GM21526 (cell line): Measurements from ENCODE around the gene BDP1.
"Not testable (repeated sequence)": the region's sequence is repeated elsewhere in the genome, so short reads cannot be mapped to it uniquely, and the experiment has no call there.

Source experiments
- ATAC-seq: cut with Tn5 transposase; IDR thresholded peaks from one replicate; pipeline ENCODE4 v1.9.1; 2021; ENCODE audit warnings: moderate library complexity; ENCODE audit not compliant: unreplicated experiment, low FRiP score

BDP1 gene

GRCh38 chr5:71569748-71570509, 114.5 kb downstream of the BDP1 start:
- no peak for ATAC-seq

- not testable (repeated sequence) for ATAC-seq
Measured at GRCh38 chr5:71571811-71572210, 116.4 kb downstream of the BDP1 start.

DNA sequence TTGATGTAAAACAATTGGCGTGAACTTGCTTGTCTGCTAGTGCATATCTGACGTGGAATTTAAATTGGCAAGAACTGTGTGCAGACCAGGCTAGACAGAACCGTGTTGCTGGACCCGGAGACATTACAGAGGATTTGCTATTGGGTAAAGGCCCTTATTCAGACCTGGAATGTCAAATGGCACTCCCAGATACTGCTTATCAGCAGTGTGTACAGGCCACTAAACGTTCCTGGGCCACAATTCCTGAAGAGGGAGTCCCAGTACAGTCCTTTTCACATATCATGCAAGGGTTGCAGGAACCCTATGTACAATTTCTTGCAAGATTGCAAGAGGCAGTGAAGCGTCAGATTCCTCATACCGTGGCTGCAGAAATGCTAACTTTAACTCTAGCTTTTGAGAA, 118.1 kb downstream of the BDP1 start:
- no peak for ATAC-seq

DNA sequence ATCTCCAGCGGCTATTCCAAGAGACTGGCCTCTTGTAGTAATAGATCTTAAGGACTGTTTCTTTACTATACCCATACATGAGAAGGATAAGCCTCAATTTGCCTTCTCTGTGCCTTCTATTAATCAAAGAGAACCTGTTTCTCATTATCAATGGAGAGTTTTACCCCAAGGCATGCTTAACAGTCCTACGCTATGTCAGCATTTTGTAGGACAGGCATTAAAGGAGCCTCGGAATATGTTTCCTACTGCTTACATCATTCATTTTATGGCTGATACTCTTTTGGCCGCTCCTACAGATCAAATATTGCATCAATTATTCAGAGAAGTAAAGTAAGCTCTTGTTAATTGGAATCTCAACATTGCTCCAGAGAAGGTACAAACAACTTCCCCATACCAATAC, 120.1 kb downstream of the BDP1 start:
- not testable (repeated sequence) for ATAC-seq

- ATAC-seq, result no peak
Measured at GRCh38 chr5:71576241-71576640, 120.8 kb downstream of the BDP1 start.

DNA sequence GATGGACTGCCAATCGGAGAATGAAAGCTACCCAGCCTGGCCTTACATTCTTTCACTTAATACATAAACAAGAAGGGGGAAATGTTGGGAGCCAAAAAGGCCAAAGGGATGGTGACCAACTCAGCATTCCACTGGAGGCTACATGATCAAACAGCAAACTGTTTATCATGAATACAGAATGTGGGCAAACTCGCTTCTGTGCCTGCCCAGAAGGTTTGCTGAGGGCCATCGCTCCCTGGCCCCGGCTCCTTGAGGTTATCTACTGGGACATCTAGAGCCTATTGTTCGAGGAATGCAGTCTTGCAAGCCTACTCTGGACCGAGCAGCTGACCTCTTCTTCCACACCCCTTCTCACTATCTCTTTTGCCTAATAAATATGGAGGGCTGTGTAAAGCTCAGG, 122.4 kb downstream of the BDP1 start:
- not testable (repeated sequence) for ATAC-seq

GRCh38 chr5:71582945-71583584, 127.6 kb downstream of the BDP1 start:
- ATAC-seq, result no peak

DNA sequence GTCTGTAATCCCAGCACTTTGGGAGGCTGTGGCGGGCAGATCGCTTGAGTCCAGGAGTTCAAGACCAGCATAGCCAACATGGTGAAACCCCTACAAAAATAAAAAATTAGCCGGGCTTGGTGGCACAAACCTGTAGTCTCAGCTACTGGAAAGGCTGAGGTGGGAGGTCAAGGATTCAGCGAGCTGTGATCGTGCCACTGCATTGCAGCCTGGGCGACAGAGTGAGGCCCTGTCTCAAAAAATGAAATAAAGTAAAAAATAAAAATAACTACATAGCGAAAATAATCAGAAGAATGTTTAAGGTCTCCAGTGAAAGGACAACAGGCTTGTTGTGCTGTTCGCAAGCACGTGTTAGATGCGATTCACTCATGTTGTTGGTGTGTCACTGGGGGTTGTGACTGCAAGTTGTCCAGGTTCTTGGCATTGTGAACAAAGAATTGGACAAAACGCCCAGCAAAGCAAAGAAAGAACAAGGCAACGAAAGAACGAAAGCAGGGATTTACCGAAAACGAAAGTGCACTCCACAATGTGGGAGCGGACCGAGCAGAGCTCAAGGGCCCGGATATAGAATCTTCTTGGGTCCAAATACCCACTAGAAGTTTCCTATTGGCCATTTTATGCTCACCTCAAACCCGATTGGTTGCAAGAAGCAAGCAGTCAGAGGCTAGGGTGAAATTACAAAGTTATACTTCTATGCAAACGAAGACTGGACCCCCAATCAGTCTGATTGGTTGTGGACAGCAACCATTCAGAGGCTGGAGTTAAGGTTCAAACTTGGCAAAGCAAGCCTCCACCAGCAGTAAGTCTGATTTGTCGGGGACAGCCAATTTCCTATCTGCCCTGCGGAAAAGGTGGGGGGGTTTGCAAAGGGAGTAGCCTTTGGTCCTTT, 130.8 kb downstream of the BDP1 start:
- no peak for ATAC-seq

GRCh38 chr5:71586941-71587765, 131.7 kb downstream of the BDP1 start, which contains the start of gene MCCC2:
Gene MCCC2, plus strand, starts transcription at chr5:71587340. Its CDS starts 86 bp downstream, at chr5:71587426.
- peak; percentile 94 for ATAC-seq

GRCh38 chr5:71587766-71588532, 132.5 kb downstream of the BDP1 start:
- peak; percentile 13 for ATAC-seq

GRCh38 chr5:71588533-71588885, 133.1 kb downstream of the BDP1 start:
- no peak for ATAC-seq

DNA sequence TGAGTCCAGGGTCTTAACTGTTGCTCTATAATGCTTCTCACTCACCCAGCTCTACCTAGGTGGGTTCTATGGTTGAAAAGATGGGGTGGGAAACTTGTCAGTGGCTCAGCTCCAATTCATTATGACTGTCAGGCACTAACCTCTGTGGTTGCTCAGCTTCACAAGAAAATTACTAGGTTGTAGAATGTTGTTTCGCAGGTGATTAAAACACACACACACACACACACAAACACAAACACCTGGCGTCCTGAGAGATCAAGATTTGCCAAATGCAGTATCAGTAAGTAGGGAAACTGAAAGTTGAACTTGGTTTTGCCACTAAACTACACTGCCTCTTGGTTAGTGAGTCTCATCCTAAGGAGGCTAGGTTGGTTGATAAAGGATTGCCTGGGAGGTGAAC, 134.5 kb downstream of the BDP1 start:
- no peak for ATAC-seq

- no peak for ATAC-seq
Measured at GRCh38 chr5:71591100-71591499, 135.6 kb downstream of the BDP1 start.

- no peak for ATAC-seq
Measured at GRCh38 chr5:71596169-71596568, 140.7 kb downstream of the BDP1 start.

DNA sequence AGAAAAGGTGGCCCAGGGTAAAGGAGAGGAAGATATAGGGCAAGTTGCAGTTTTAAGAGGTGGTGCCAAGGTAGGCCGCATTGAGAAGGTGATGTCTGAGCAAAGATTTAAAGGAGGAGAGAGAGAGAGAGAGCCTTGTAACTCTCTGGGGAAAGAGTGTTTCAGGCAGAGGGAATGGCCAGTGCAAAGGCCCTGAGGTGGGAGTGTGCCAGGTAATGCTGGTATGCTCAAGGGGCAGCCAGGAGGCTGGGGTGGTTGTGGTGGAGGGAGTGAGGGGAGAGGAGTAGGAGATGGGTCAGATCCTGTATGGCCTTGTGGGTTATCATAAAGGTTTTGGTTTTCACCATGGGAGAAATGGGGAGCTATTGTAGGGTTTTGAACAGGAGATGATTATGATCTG, 141.6 kb downstream of the BDP1 start:
- ATAC-seq, result no peak

DNA sequence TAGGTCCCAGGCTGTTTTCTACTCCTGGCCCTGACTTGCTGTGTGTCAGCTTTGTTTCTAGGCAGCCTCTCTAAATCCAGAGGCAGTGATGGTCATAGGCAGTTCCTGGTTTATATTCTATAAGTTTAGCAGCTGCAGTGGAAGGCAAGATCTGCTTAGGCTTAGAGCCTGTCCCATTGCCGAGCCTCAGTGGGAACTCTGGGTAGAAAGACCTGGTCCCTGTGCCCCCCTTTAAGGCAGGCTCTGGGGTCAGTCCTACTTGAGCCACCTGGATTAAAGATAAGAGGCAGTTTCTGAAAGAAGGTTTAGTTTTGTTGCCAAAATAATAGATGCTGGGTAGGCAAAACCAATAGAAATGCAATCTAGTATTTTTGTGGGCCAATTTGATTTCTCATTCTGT, 145.3 kb downstream of the BDP1 start:
- ATAC-seq, result no peak

- peak; percentile 91 for ATAC-seq
Measured at GRCh38 chr5:71601222-71602026, 146.0 kb downstream of the BDP1 start.

GRCh38 chr5:71609916-71610315, 154.5 kb downstream of the BDP1 start:
- ATAC-seq, result not testable (repeated sequence)

DNA sequence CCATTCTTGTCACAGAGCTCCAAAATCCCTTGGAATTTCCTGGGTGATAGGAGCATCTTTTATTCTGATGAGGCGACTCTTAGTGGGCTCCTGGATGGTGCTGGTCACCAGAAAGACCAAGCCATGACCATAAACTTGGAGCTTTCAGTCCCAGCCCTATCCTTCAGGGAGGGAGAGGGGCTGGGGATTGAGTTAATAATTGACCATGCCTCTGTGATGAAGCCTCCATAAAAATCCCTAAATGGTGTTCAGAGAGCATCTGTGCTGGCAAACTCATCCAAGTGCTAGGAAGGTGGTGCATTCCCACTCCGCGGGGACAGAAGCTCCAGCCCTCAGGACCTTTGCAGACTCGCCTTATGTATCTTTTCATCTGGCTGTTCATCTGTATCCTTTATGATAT, 160.4 kb downstream of the BDP1 start:
- ATAC-seq, result no peak
